Heart left ventricle (tissue), 16 donors: ENCODE results near the gene GRIN3B. TPM values are rescaled to one million over a fixed set of nuclear protein-coding genes. Genes with fewer than 3 reads are reported as not detected.

Experiments
- ATAC-seq, 4 donors: fragments of 200-7000 bp; cut with Tn5 transposase; one replicate each; pipeline ENCODE4 v1.9.1; 2020 to 2022; ENCODE audit warnings: moderate library complexity in 4 of 4, mild to moderate bottlenecking in 3 of 4, moderate number of reproducible peaks in 1 of 4
- DNase-seq, 5 donors: peaks; one replicate each; pipeline ENCODE4 v3.0.0-alpha.2; 2020
- H3K27ac ChIP-seq, 12 donors: fragments of 200-600 bp; sonication (generic) in 4 of 12; one replicate each; pipeline versions ENCODE4 v1.5.0 to v1.8.0; 2016 to 2022; ENCODE audit warnings: mild to moderate bottlenecking in 2 of 12
- H3K27me3 ChIP-seq, 9 donors: fragments of 200-600 bp; sonication (generic) in 2 of 9; one replicate each; pipeline versions ENCODE4 v1.5.1 to v1.8.0; 2016 to 2022; ENCODE audit warnings: mild to moderate bottlenecking in 3 of 9
- H3K36me3 ChIP-seq, 9 donors: fragments of 200-600 bp; sonication (generic) in 2 of 9; one replicate each; pipeline versions ENCODE4 v1.5.0 to v1.8.0; 2018 to 2022; ENCODE audit warnings: mild to moderate bottlenecking in 2 of 9
- H3K4me1 ChIP-seq, 12 donors: fragments of 200-600 bp; sonication (generic) in 4 of 12; one replicate each; pipeline versions ENCODE4 v1.5.0 to v1.8.0; 2016 to 2022; ENCODE audit warnings: mild to moderate bottlenecking in 3 of 12
- H3K4me3 ChIP-seq, 12 donors: fragments of 200-600 bp; sonication (generic) in 4 of 12; one replicate each; pipeline versions ENCODE4 v1.5.0 to v1.8.0; 2017 to 2022; ENCODE audit warnings: mild to moderate bottlenecking in 9 of 12, moderate library complexity in 4 of 12
- H3K9me3 ChIP-seq, 12 donors: fragments of 200-600 bp; sonication (generic) in 4 of 12; one replicate each; pipeline versions ENCODE4 v1.5.0 to v1.8.0; 2016 to 2022; ENCODE audit warnings: mild to moderate bottlenecking in 1 of 12
- POLR2A ChIP-seq, 2 donors: fragments of 450-650 bp; IDR thresholded peaks; one replicate each; pipeline ENCODE4 v1.6.1; 2017; ENCODE audit warnings: antibody characterized with exemption in 2 of 2, mild to moderate bottlenecking in 2 of 2, moderate library complexity in 2 of 2
- WGBS, 4 donors: extraction: QIAGEN DNeasy Blood & Tissue Kit in 2 of 4; methylation state at CpG; one replicate each; pipeline versions ENCODE4 v1.1.5 to v1.1.7; 2013 to 2018; 5-methylcytosine and 5-hydroxymethylcytosine counted together
- intact Hi-C, 10 donors: fragments of 100-400 bp; cut with DNase I; formaldehyde crosslinking; loops; one replicate each; pipeline versions ENCODE4 v1.11.1 to v1.14.2; 2022
- polyA plus RNA-seq, 2 donors: library from polyadenylated mRNA; stranded (reverse); fragments of 200-250 nt; gene quantifications; one replicate each; pipeline ENCODE4 v1.2.3, GENCODE V29; 2013
- total RNA-seq, 9 donors: library from RNA; depleted of rRNA in 2 of 9; stranded (reverse); fragments of >200 nt in 2 of 9; fragmentation: NEBNext Ultra II Directional in 3 of 9; extraction: Animal tissue kit (Norgen Biotek cat#: 25700) in 3 of 9; gene quantifications; one replicate each; pipeline versions ENCODE4 v1.1.0 to v1.2.4, GENCODE V29; 2016 to 2023
- TF ChIP-seq, protein P1 (sequence below), 12 donors: fragments of 200-600 bp; sonication (generic) in 4 of 12; IDR thresholded peaks; one replicate each; pipeline versions ENCODE4 v1.5.0 to v1.8.0; 2018 to 2022; ENCODE audit warnings: antibody characterized with exemption in 12 of 12, mild to moderate bottlenecking in 5 of 12
- donor health status: ischemic (EF 13 %, LVEDD 7.1; RV severe dilation, severe dysfunction).
- donor health status: healthy with polysubstance abuse.
- donor health status: DM: no; HTN: yes; CAD: no.
- donor health status: DM: no; HTN: no; CAD: no.
- donor health status: ischemic (EF 25% LVEDD 6.9; RV normal size, moderate dysfunction).
- donor health status: ischemic (EF 25% LVEDD 5.7; RV mildly dilated, moderate dysfunction).
- donor health status: healthy.
- donor health status: DM: yes; HTN: yes; CAD: no.
- donor health status: ischemic (EF 35%, LVEDD 5.7; RV mildly dilated, moderate dysfunction).
- donor health status: nonischemic (EF 11% LVEDD 7.7; RV severe dilation, severe dysfunction).
- donor health status: DM: yes; HTN: yes; CAD: no.
- donor health status: PGD.
- donor health status: ischemic (EF 29% LVEDD 5.4; RV normal size, mild dysfunction).
- donor health status: nonischemic (EF 23%, LVEDD 6.1; RV moderate dilation, normal function).

The GRIN3B gene
- total and polyA plus RNA-seq, 11 donors = 0.01 to 0.51 (median 0.09) TPM; not detected in 8

DNA sequence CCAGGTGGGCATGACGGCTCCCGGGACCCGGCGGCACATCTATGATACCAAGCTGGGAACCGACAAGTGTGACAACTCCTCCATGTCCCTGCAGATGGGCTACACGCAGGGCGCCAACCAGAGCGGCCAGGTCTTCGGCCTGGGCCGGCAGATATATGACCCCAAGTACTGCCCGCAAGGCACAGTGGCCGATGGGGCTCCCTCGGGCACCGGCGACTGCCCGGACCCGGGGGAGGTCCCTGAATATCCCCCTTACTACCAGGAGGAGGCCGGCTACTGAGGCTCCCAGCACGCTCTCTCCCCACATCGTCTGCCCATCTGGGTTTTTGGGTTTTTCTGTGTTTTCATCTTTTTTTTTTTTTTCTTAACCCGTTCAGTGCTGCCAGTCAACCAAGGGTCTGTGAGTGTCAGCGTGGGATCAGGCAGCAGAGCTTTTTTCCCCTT is 37.4 kb downstream of the GRIN3B start:
- peak overlapping the region in 1 of 12 donors; percentile 33 for H3K4me3 ChIP-seq
- H3K9me3 ChIP-seq = no peaks in the 10 kb centered on the region
- TF ChIP-seq POLR2A (IDR thresholded peaks at IDR 0.05) = no peak
- TF ChIP-seq, protein P1, sequence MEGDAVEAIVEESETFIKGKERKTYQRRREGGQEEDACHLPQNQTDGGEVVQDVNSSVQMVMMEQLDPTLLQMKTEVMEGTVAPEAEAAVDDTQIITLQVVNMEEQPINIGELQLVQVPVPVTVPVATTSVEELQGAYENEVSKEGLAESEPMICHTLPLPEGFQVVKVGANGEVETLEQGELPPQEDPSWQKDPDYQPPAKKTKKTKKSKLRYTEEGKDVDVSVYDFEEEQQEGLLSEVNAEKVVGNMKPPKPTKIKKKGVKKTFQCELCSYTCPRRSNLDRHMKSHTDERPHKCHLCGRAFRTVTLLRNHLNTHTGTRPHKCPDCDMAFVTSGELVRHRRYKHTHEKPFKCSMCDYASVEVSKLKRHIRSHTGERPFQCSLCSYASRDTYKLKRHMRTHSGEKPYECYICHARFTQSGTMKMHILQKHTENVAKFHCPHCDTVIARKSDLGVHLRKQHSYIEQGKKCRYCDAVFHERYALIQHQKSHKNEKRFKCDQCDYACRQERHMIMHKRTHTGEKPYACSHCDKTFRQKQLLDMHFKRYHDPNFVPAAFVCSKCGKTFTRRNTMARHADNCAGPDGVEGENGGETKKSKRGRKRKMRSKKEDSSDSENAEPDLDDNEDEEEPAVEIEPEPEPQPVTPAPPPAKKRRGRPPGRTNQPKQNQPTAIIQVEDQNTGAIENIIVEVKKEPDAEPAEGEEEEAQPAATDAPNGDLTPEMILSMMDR (IDR thresholded peaks at IDR 0.05) = no peak
- intact Hi-C loops = loop anchor here in 1 of 10 donors (10.0 kb wide), 1 partner anchor 47 kb away; no protein-coding TSS in a partner anchor
- peak overlapping the region in 5 of 12 donors; percentile 9 to 92 (median 38) for H3K27ac ChIP-seq
- WGBS, 4 donors = 70 to 77% (median 73%) methylated on average over 18 to 22 of the region's 22 CpGs
- H3K27me3 ChIP-seq = no peaks in the 10 kb centered on the region
- no peak for ATAC-seq
- H3K36me3 ChIP-seq = peaks cover 0 to 40% (median 24%) of the 10 kb centered on the region in 9 donors
- no peak for DNase-seq
- peaks cover 3 to 53% (median 22%) of the 10 kb centered on the region in 12 donors for H3K4me1 ChIP-seq

DNA sequence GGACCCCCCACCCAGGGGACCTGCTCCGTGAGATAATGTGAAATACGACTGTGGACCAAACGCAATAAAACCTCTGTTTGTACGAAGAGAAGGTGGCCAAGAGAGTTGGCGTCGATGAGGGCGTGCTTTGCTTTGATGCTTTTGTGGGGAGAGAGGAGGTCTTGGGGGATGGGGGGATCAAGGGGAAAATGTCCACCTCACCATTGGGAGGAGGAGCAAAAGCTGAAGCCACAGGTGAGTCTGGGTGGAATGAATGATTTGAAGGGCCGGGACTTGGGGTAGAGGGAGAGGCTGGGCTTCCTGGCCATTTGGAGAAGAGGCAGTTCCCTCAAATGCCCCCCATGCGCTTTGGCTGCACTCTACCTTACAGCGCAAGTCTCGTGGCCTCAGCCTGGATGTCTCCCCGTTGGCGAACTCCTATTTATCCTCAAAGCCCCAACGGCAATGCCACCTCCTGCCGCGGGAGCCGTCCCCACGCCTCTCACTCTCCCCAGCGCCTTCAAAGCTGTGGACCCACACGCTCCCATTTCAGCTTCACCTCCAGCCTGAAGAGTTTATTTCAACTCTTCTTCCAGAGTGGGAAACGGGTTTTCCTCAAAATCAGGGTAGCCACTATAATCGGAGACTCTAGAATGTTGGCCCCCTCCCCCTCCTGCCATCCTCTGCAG is 38.9 kb downstream of the GRIN3B start:
- no peaks in the 10 kb centered on the region for H3K9me3 ChIP-seq
- TF ChIP-seq, protein P1 (IDR thresholded peaks at IDR 0.05) = no peak
- no peak for TF ChIP-seq POLR2A (IDR thresholded peaks at IDR 0.05)
- DNase-seq (no peak), ATAC-seq (no peak)
- H3K27me3 ChIP-seq = no peaks in the 10 kb centered on the region
- peak overlapping the region in 9 of 12 donors; percentile 51 to 82 (median 68) for H3K4me3 ChIP-seq
- H3K4me1 ChIP-seq = peaks cover 3 to 53% (median 22%) of the 10 kb centered on the region in 12 donors
- peak overlapping the region in 7 of 12 donors; percentile 23 to 92 (median 56) for H3K27ac ChIP-seq
- WGBS, 4 donors = 60 to 67% (median 63%) methylated on average over 22 of the region's 22 CpGs
- intact Hi-C loops = loop anchor here in 1 of 10 donors (10.0 kb wide), 1 partner anchor 46 kb away; no protein-coding TSS in a partner anchor
- peaks cover 0 to 32% (median 16%) of the 10 kb centered on the region in 9 donors for H3K36me3 ChIP-seq

DNA sequence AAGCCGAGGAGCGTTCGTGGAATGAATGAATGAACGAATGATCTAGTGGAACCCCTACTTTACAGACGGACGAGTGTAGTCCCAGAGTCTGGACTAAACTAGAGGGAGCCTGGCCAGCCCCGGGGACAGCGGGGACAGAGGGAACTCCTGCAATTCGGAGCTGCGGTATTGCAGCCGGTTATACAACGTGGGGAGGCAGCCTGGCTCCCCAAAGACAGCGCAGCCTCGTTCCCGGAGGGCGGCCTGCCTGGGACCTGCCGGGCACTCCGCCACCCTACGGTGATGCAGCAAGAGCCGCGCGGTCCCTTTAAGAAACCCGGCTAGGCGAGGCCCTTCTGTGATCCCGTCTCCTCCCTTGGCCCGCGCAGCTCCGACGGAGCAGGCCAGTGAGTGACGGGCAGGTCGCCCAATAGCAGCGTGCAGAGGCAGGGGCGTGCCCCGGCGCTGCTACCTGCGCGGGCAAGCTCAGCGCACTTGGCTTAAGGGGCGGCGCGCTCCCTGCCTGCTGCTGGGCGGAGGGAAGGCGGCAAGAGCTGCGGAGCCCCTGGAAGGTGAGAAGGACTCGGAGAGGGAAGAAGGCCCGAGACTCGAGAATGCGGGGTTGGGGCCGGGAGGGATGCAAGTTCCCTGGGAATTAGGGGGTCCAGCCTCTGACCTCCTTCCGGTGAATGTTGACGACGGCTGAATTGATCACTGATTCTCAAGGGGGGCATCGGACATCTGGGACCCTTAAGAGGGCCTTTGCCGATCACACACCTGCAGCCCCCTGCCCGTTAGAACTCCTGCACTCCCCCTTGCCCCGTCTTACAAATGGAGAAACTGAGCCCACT is 39.6 kb downstream of the GRIN3B start, which contains the start of gene ABCA7:
Gene ABCA7, plus strand, starts transcription at position 462 of the 830 bp plus-strand sequence. CDS start 1,255 bp downstream, outside the sequence.
- peaks cover 3 to 53% (median 22%) of the 10 kb centered on the region in 12 donors for H3K4me1 ChIP-seq

More for the DNA sequence above, 39.6 kb downstream of the GRIN3B start, which contains the start of gene ABCA7:
- peaks cover 0 to 32% (median 16%) of the 10 kb centered on the region in 9 donors for H3K36me3 ChIP-seq
- no peaks in the 10 kb centered on the region for H3K27me3 ChIP-seq
- TF ChIP-seq, protein P1 (IDR thresholded peaks at IDR 0.05) = peak in 4 of 12 donors; percentile 6 to 16 (median 8)
- TF ChIP-seq POLR2A (IDR thresholded peaks at IDR 0.05) = peak in 1 of 2 donors; percentile 69
- peak within 1 kb of the TSS in 8 of 12 donors; percentile 21 to 92 (median 56) for H3K27ac ChIP-seq
- peak; percentile 95 to 96 (median 95) for ATAC-seq
- intact Hi-C loops = loop anchor here in 3 of 10 donors (5.0 to 10.0 kb wide), 3 partner anchors 45 to 57 kb away; partner anchors contain the start of gene POLR2E (in 1 of the 3)
- no peaks in the 10 kb centered on the region for H3K9me3 ChIP-seq
- peak; percentile 98 to 100 (median 99) for DNase-seq
- H3K4me3 ChIP-seq = peak within 1 kb of the TSS; percentile 25 to 82 (median 62)
- WGBS, 4 donors = 1 to 2% (median 1%) methylated on average over 38 to 56 of the region's 56 CpGs
